Spleen (tissue), 7 donors: Measurements from ENCODE around the gene FRMD4A.

ENCODE experiments used
- POLR2AphosphoS5 ChIP-seq, 3 donors: sonication (generic); formaldehyde crosslinking; IDR thresholded peaks; one replicate each; pipeline ENCODE4 v1.5.1; 2017; ENCODE audit warnings: antibody characterized with exemption in 3 of 3
- TF ChIP-seq, protein P1 (sequence below), 11 experiments: fragments of 200-600 bp in 7 of 11; fragments of 450-650 bp in 4 of 11; sonication (generic) in 4 of 11; IDR thresholded peaks in 8 of 11; conservative IDR thresholded peaks in 3 of 11; 1 replicate in 7 of 11; 2 replicates in 4 of 11; pipeline versions ENCODE4 v1.4.0 to v1.8.0; 2016 to 2021; ENCODE audit warnings: antibody characterized with exemption in 11 of 11, inconsistent platforms in 4 of 11, mild to moderate bottlenecking in 1 of 11
- donor health status: DM: no; HTN: no; CAD: no; lungs with moderate emphysema.
- donor health status: DM: no; HTN: no; CAD: no.
- donor health status: DM: no; HTN: no; CAD: no.

DNA sequence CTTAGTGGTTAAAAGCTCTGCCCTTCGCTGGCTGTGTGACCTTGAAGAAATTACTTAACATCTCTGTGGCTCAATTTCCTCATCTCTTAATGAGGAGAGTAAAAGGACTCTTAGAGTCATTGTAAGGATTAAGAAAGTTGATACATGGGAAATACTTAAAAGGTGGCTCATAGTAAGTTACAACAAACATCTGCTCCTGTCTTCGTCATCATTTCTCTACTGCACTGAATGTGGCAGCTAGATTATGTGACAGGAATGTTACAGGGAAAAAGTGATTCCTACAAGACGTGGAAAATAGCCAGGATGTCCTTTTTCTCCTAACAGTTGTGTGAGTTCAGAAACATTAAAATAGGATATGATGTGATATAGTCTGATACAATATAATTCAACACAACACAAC is 184.7 kb downstream of the FRMD4A start:
- TF ChIP-seq, protein P1, sequence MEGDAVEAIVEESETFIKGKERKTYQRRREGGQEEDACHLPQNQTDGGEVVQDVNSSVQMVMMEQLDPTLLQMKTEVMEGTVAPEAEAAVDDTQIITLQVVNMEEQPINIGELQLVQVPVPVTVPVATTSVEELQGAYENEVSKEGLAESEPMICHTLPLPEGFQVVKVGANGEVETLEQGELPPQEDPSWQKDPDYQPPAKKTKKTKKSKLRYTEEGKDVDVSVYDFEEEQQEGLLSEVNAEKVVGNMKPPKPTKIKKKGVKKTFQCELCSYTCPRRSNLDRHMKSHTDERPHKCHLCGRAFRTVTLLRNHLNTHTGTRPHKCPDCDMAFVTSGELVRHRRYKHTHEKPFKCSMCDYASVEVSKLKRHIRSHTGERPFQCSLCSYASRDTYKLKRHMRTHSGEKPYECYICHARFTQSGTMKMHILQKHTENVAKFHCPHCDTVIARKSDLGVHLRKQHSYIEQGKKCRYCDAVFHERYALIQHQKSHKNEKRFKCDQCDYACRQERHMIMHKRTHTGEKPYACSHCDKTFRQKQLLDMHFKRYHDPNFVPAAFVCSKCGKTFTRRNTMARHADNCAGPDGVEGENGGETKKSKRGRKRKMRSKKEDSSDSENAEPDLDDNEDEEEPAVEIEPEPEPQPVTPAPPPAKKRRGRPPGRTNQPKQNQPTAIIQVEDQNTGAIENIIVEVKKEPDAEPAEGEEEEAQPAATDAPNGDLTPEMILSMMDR (IDR thresholded peaks at IDR 0.05 in 8 of 11, conservative IDR thresholded peaks at IDR 0.05 in 3 of 11): no peak
- TF ChIP-seq POLR2AphosphoS5 (IDR thresholded peaks at IDR 0.05): no peak
